ENCODE measurements around the gene RPL3. TPM values are rescaled to one million over a fixed set of nuclear protein-coding genes. Genes with fewer than 3 reads are reported as not detected.

Gene RPL3
- total RNA-seq, 2 donors from 2014 or later = 908 to 1,235 TPM

GRCh38 chr22:39296535-39296934 lies 22.9 kb downstream of the RPL3 start:
- no peak for ATAC-seq (ENCODE audit: insufficient number of reproducible peaks, low FRiP score, low read depth)
- no peak for TF ChIP-seq CTCF (IDR thresholded peaks at IDR 0.05)
- H3K36me3 ChIP-seq = no peaks in the 10 kb centered on the region
- no peak overlapping the region for H3K4me3 ChIP-seq
- H3K27ac ChIP-seq = no peak overlapping the region
- H3K9me3 ChIP-seq = no peaks in the 10 kb centered on the region
- DNase-seq (ENCODE audit: low spot score) = no peak
- no peaks in the 10 kb centered on the region for H3K27me3 ChIP-seq (replicated peaks; ENCODE audit: insufficient read depth)
- peaks cover 37 to 60% of the 10 kb centered on the region in 2 donors for H3K4me1 ChIP-seq (ENCODE audit: control insufficient read depth in 1 of 2, low read depth in 2 of 2)

- DNase-seq (ENCODE audit: low spot score) (no peak), ATAC-seq (ENCODE audit: insufficient number of reproducible peaks, low FRiP score, low read depth) (no peak)
- Histone ChIP-seq H3K36me3 (no peaks in the 10 kb centered on the region), H3K4me1 (ENCODE audit: control insufficient read depth in 1 of 2, low read depth in 2 of 2) (peaks cover 31 to 60% of the 10 kb centered on the region in 2 donors), H3K27ac (no peak overlapping the region), H3K9me3 (no peaks in the 10 kb centered on the region), H3K4me3 (no peak overlapping the region), H3K27me3 (replicated peaks; ENCODE audit: insufficient read depth) (no peaks in the 10 kb centered on the region)
- no peak for TF ChIP-seq CTCF (IDR thresholded peaks at IDR 0.05)
Measured at GRCh38 chr22:39294571-39295468, 24.6 kb downstream of the RPL3 start.

- H3K27ac ChIP-seq = no peak overlapping the region
- DNase-seq (ENCODE audit: low spot score) (no peak), ATAC-seq (ENCODE audit: insufficient number of reproducible peaks, low FRiP score, low read depth) (no peak)
- no peaks in the 10 kb centered on the region for H3K36me3 ChIP-seq
- H3K27me3 ChIP-seq (replicated peaks; ENCODE audit: insufficient read depth) = no peaks in the 10 kb centered on the region
- no peaks in the 10 kb centered on the region for H3K9me3 ChIP-seq
- no peak for TF ChIP-seq CTCF (IDR thresholded peaks at IDR 0.05)
- H3K4me1 ChIP-seq (ENCODE audit: control insufficient read depth in 1 of 2, low read depth in 2 of 2) = peaks cover 27 to 54% of the 10 kb centered on the region in 2 donors
- no peak overlapping the region for H3K4me3 ChIP-seq
Measured at GRCh38 chr22:39293766-39294368, 25.6 kb downstream of the RPL3 start.

GRCh38 chr22:39292561-39293074 lies 26.8 kb downstream of the RPL3 start:
- no peaks in the 10 kb centered on the region for H3K27me3 ChIP-seq (replicated peaks; ENCODE audit: insufficient read depth)
- peaks cover 20 to 42% of the 10 kb centered on the region in 2 donors for H3K4me1 ChIP-seq (ENCODE audit: control insufficient read depth in 1 of 2, low read depth in 2 of 2)
- no peak overlapping the region for H3K4me3 ChIP-seq
- peak; percentile 45 for ATAC-seq (ENCODE audit: insufficient number of reproducible peaks, low FRiP score, low read depth)
- peak; percentile 80 for DNase-seq (ENCODE audit: low spot score)
- H3K9me3 ChIP-seq = no peaks in the 10 kb centered on the region
- peak overlapping the region; percentile 25 to 53 for H3K27ac ChIP-seq
- H3K36me3 ChIP-seq = no peaks in the 10 kb centered on the region
- TF ChIP-seq CTCF (IDR thresholded peaks at IDR 0.05) = no peak

- Histone ChIP-seq H3K9me3 (no peaks in the 10 kb centered on the region), H3K4me3 (no peak overlapping the region), H3K27ac (peak overlapping the region; percentile 25 to 53), H3K36me3 (no peaks in the 10 kb centered on the region), H3K4me1 (ENCODE audit: control insufficient read depth in 1 of 2, low read depth in 2 of 2) (peaks cover 14 to 36% of the 10 kb centered on the region in 2 donors), H3K27me3 (replicated peaks; ENCODE audit: insufficient read depth) (no peaks in the 10 kb centered on the region)
- no peak for TF ChIP-seq CTCF (IDR thresholded peaks at IDR 0.05)
- no peak for DNase-seq (ENCODE audit: low spot score)
- ATAC-seq (ENCODE audit: insufficient number of reproducible peaks, low FRiP score, low read depth) = no peak
Measured at GRCh38 chr22:39292031-39292462, 27.4 kb downstream of the RPL3 start.

Data from thoracic aorta (tissue), 2 donors.